Endothelial cell (in vitro differentiated cells): ENCODE data around the gene ARL13B. TPM values are rescaled to one million over a fixed set of nuclear protein-coding genes. Genes with fewer than 3 reads are reported as not detected.

ENCODE experiments used
- DNase-seq: peaks from one replicate; pipeline ENCODE4 v3.0.0; 2021; ENCODE audit warnings: low spot score
- H3K27ac Mint-ChIP-seq: one replicate; pipeline ENCODE4 v1.8.0; 2021; ENCODE audit warnings: mixed read lengths, inconsistent platforms; ENCODE audit not compliant: unreplicated experiment
- H3K27me3 Mint-ChIP-seq: one replicate; pipeline ENCODE4 v1.8.0; 2021; ENCODE audit warnings: mild to moderate bottlenecking, moderate library complexity, mixed read lengths, inconsistent platforms; ENCODE audit not compliant: unreplicated experiment
- H3K36me3 Mint-ChIP-seq: one replicate; pipeline ENCODE4 v1.8.0; 2021; ENCODE audit warnings: mild to moderate bottlenecking, low read depth, mixed read lengths, inconsistent platforms; ENCODE audit not compliant: unreplicated experiment
- H3K4me1 Mint-ChIP-seq: one replicate; pipeline ENCODE4 v1.8.0; 2021; ENCODE audit warnings: mild to moderate bottlenecking, mixed read lengths, inconsistent platforms; ENCODE audit not compliant: unreplicated experiment
- H3K4me3 Mint-ChIP-seq: one replicate; pipeline ENCODE4 v1.8.0; 2021; ENCODE audit warnings: mild to moderate bottlenecking, mixed read lengths, inconsistent platforms; ENCODE audit not compliant: unreplicated experiment
- H3K9me3 Mint-ChIP-seq: one replicate; pipeline ENCODE4 v1.8.0; 2021; ENCODE audit warnings: mixed read lengths, inconsistent platforms; ENCODE audit not compliant: unreplicated experiment
- total RNA-seq: library from RNA; stranded (reverse); fragmentation: NEBNext Ultra II Directional; extraction: Animal tissue kit (Norgen Biotek cat#: 25700); gene quantifications from one replicate; pipeline ENCODE4 v1.2.1, GENCODE V29; 2021; ENCODE audit not compliant: unreplicated experiment
- TF ChIP-seq, protein P1 (sequence below): fragments of 200-600 bp; sonication (generic); IDR thresholded peaks from one replicate; pipeline ENCODE4 v1.5.0; 2021; ENCODE audit warnings: antibody characterized with exemption; ENCODE audit not compliant: unreplicated experiment

Gene ARL13B
- total RNA-seq, 1 donor from 2014 or later: 15.3 TPM

DNA sequence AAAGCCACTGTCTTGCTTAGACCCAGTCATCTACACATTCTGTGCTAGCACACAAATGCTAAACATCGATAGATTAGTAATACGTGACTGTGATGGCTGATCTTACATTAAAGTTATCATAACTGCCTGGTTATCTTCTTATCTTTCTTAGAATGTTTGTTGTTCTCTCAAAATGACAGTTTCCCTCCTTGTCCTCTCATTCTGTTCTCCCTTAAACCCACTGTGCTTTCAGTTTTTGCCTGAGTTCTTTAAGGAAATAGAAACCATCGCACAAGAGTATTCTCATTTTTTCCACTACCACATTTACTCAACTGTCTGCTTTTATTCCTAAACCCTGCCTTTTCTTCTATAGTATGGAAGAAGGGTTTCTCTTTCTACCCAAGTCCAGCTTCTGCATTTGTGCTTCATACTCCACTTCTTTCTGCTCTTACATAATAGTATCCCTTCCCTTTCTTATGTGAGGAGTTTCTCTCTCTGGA is 31.3 kb downstream of the ARL13B start:
- TF ChIP-seq, protein P1, sequence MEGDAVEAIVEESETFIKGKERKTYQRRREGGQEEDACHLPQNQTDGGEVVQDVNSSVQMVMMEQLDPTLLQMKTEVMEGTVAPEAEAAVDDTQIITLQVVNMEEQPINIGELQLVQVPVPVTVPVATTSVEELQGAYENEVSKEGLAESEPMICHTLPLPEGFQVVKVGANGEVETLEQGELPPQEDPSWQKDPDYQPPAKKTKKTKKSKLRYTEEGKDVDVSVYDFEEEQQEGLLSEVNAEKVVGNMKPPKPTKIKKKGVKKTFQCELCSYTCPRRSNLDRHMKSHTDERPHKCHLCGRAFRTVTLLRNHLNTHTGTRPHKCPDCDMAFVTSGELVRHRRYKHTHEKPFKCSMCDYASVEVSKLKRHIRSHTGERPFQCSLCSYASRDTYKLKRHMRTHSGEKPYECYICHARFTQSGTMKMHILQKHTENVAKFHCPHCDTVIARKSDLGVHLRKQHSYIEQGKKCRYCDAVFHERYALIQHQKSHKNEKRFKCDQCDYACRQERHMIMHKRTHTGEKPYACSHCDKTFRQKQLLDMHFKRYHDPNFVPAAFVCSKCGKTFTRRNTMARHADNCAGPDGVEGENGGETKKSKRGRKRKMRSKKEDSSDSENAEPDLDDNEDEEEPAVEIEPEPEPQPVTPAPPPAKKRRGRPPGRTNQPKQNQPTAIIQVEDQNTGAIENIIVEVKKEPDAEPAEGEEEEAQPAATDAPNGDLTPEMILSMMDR: no peak
- DNase-seq: no peak
- H3K4me3 Mint-ChIP-seq: no peak overlapping the region
- peaks cover 11% of the 10 kb centered on the region for H3K36me3 Mint-ChIP-seq
- H3K9me3 Mint-ChIP-seq: no peaks in the 10 kb centered on the region
- peaks cover 3% of the 10 kb centered on the region for H3K4me1 Mint-ChIP-seq
- no peaks in the 10 kb centered on the region for H3K27me3 Mint-ChIP-seq
- H3K27ac Mint-ChIP-seq: no peak overlapping the region

DNA sequence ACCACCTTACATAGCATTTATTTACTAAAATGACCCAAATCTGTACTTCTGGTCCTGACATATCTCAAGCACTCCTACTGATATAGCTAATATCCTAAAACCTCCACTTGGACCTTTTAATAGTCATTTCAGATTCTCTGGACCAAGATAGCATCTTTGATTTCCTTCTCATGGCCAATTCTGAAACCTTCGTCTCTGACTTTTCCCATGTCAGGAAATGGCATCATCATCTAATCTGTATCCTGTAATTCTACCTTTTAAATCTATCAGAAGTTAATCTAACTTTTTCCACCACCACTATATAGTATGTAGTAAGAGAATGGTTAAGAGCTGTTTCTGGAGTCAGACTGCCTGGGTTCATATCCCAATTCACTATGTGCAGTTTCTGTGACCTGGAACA is 32.2 kb downstream of the ARL13B start:
- H3K27ac Mint-ChIP-seq: no peak overlapping the region
- H3K9me3 Mint-ChIP-seq: no peaks in the 10 kb centered on the region
- TF ChIP-seq, protein P1: no peak
- peaks cover 3% of the 10 kb centered on the region for H3K4me1 Mint-ChIP-seq
- peaks cover 9% of the 10 kb centered on the region for H3K36me3 Mint-ChIP-seq
- no peak for DNase-seq
- H3K4me3 Mint-ChIP-seq: no peak overlapping the region
- no peaks in the 10 kb centered on the region for H3K27me3 Mint-ChIP-seq

DNA sequence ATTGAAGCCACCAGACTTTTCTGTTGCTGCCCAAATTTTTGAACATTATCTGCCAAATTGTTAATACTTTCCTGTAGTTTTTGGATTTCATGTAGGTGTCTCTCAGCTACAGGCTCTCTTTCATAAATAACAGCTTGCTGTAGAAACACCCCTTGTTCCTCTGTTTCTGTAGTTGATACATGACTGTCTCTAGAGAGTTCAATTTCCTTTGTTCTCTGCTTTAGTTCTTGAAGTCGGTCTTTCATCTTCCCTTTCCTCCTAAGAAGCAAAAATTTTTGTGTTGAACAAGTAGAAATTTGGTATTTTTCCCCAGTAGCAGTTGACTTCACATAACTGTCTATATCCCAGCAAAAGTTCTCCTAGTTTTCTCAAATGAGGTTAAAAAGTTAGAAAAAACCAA is 35.1 kb downstream of the ARL13B start:
- Mint-ChIP-seq H3K27me3 (no peaks in the 10 kb centered on the region), H3K27ac (no peak overlapping the region), H3K4me3 (no peak overlapping the region), H3K9me3 (no peaks in the 10 kb centered on the region), H3K36me3 (peaks cover 9% of the 10 kb centered on the region), H3K4me1 (peaks cover 3% of the 10 kb centered on the region)
- DNase-seq: no peak
- TF ChIP-seq, protein P1: no peak

- DNase-seq: no peak
- no peak overlapping the region for H3K27ac Mint-ChIP-seq
- TF ChIP-seq, protein P1: no peak
- no peaks in the 10 kb centered on the region for H3K4me1 Mint-ChIP-seq
- no peaks in the 10 kb centered on the region for H3K27me3 Mint-ChIP-seq
- no peaks in the 10 kb centered on the region for H3K9me3 Mint-ChIP-seq
- H3K4me3 Mint-ChIP-seq: no peak overlapping the region
- no peaks in the 10 kb centered on the region for H3K36me3 Mint-ChIP-seq
These were observed 39.7 kb downstream of the ARL13B start for GRCh38 chr3:94019659-94020058.

DNA sequence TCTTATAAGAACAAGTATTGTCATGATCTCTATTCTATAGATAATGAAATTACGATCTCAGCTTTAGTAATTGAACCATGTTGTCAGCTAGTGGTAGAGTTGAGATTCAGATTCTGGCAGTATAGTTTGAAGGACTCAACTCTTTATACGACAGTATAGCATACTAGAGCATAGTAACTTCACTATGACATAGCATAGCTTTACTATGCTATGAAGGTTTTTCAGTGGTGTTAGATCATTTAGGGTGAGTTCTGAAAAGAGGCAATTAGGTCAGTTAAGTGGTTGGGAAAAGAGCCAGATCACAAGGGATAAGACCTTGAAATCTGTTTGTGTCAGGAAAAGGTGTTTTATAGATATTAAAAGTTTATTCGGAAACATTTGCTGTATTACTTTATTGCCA is 40.3 kb downstream of the ARL13B start:
- H3K36me3 Mint-ChIP-seq: no peaks in the 10 kb centered on the region
- no peak overlapping the region for H3K27ac Mint-ChIP-seq
- no peak for DNase-seq
- no peaks in the 10 kb centered on the region for H3K9me3 Mint-ChIP-seq
- TF ChIP-seq, protein P1: no peak
- H3K4me3 Mint-ChIP-seq: no peak overlapping the region
- H3K4me1 Mint-ChIP-seq: no peaks in the 10 kb centered on the region
- no peaks in the 10 kb centered on the region for H3K27me3 Mint-ChIP-seq
